ENCODE results near the gene SNN.

- no peak for TF ChIP-seq CTCF (conservative IDR thresholded peaks at IDR 0.05; ENCODE audit: low read length)
- TF ChIP-seq EZH2phosphoT487 (IDR thresholded peaks at IDR 0.05; ENCODE audit: borderline replicate concordance): no peak
Measured at GRCh38 chr16:11677959-11678881, 10.0 kb downstream of the SNN start.
